ENCODE results near the gene PLXNA4. TPM values are rescaled to one million over a fixed set of nuclear protein-coding genes. Genes with fewer than 3 reads are reported as not detected.

The PLXNA4 gene
- total RNA-seq, 2 donors from 2014 or later, result 24.0 to 42.7 TPM

- no peaks in the 10 kb centered on the region for H3K27me3 ChIP-seq (ENCODE audit: control insufficient read depth, insufficient read depth, low read length, poor library complexity, severe bottlenecking)
- Mint-ChIP-seq H3K27ac (no peak overlapping the region), H3K4me1 (peaks cover 13% of the 10 kb centered on the region), H3K36me3 (ENCODE audit: low read depth) (peaks cover 45% of the 10 kb centered on the region), H3K27me3 (ENCODE audit: insufficient read depth) (no peaks in the 10 kb centered on the region), H3K9me3 (peaks cover 22% of the 10 kb centered on the region), H3K4me3 (no peak overlapping the region)
- peaks cover 48% of the 10 kb centered on the region for H3K36me3 ChIP-seq (ENCODE audit: control insufficient read depth, insufficient read depth, low read length)
- H3K9ac ChIP-seq (ENCODE audit: extremely low read depth, low read length, poor library complexity, severe bottlenecking), result no peak overlapping the region
- no peak overlapping the region for H3K4me3 ChIP-seq (ENCODE audit: low read length)
- no peak overlapping the region for H3K27ac ChIP-seq (ENCODE audit: low read depth, low read length)
- H3K9me3 ChIP-seq (ENCODE audit: control insufficient read depth, low read length), result peaks cover 25% of the 10 kb centered on the region
- peaks cover 4% of the 10 kb centered on the region for H3K4me1 ChIP-seq (ENCODE audit: control insufficient read depth, insufficient read depth, low read length)
- no peak for DNase-seq
- TF ChIP-seq, protein P1, sequence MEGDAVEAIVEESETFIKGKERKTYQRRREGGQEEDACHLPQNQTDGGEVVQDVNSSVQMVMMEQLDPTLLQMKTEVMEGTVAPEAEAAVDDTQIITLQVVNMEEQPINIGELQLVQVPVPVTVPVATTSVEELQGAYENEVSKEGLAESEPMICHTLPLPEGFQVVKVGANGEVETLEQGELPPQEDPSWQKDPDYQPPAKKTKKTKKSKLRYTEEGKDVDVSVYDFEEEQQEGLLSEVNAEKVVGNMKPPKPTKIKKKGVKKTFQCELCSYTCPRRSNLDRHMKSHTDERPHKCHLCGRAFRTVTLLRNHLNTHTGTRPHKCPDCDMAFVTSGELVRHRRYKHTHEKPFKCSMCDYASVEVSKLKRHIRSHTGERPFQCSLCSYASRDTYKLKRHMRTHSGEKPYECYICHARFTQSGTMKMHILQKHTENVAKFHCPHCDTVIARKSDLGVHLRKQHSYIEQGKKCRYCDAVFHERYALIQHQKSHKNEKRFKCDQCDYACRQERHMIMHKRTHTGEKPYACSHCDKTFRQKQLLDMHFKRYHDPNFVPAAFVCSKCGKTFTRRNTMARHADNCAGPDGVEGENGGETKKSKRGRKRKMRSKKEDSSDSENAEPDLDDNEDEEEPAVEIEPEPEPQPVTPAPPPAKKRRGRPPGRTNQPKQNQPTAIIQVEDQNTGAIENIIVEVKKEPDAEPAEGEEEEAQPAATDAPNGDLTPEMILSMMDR (conservative IDR thresholded peaks at IDR 0.05), result no peak
- WGBS, 2 experiments (ENCODE audit: insufficient coverage in 1 of 2, insufficient read length in 1 of 2), result 83 to 90% methylated on average over 4 of the region's 4 CpGs
Observed at GRCh38 chr7:132554446-132554845, 21.8 kb downstream of the PLXNA4 start.

DNA sequence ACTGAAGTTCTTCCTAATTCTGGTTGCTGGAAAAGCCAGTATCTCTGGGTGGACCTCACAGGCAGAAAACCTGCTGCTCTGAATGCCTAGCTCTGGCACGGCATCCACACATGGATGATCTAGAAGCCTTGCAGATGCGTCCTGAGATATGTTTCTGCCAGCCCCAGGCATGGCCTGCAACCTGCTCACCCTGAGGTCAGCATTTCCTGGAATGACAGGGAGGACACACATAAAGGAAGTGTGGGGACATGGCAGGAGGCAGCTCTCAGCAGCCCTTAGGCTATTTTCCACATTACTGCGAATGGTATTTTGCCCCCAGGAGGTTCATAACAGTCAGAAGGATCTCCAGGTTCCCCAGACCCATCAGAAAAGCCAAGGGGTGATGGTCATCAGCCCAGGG lies 23.2 kb downstream of the PLXNA4 start:
- Mint-ChIP-seq H3K4me3 (no peak overlapping the region), H3K27ac (no peak overlapping the region), H3K36me3 (ENCODE audit: low read depth) (peaks cover 45% of the 10 kb centered on the region), H3K9me3 (peaks cover 22% of the 10 kb centered on the region), H3K27me3 (ENCODE audit: insufficient read depth) (no peaks in the 10 kb centered on the region), H3K4me1 (peaks cover 4% of the 10 kb centered on the region)
- no peak overlapping the region for H3K4me3 ChIP-seq (ENCODE audit: low read length)
- no peak overlapping the region for H3K9ac ChIP-seq (ENCODE audit: extremely low read depth, low read length, poor library complexity, severe bottlenecking)
- TF ChIP-seq, protein P1 (conservative IDR thresholded peaks at IDR 0.05), result no peak
- no peak for DNase-seq
- peaks cover 25% of the 10 kb centered on the region for H3K9me3 ChIP-seq (ENCODE audit: control insufficient read depth, low read length)
- peaks cover 48% of the 10 kb centered on the region for H3K36me3 ChIP-seq (ENCODE audit: control insufficient read depth, insufficient read depth, low read length)
- no peak overlapping the region for H3K27ac ChIP-seq (ENCODE audit: low read depth, low read length)
- H3K27me3 ChIP-seq (ENCODE audit: control insufficient read depth, insufficient read depth, low read length, poor library complexity, severe bottlenecking), result no peaks in the 10 kb centered on the region
- H3K4me1 ChIP-seq (ENCODE audit: control insufficient read depth, insufficient read depth, low read length), result no peaks in the 10 kb centered on the region
- 92 to 96% methylated on average over 2 to 3 of the region's 3 CpGs for WGBS, 2 experiments (ENCODE audit: insufficient coverage in 1 of 2, insufficient read length in 1 of 2)

GRCh38 chr7:132551886-132552285 lies 24.4 kb downstream of the PLXNA4 start:
- Mint-ChIP-seq H3K27me3 (ENCODE audit: insufficient read depth) (no peaks in the 10 kb centered on the region), H3K9me3 (peaks cover 22% of the 10 kb centered on the region), H3K4me1 (peaks cover 14% of the 10 kb centered on the region), H3K4me3 (no peak overlapping the region), H3K27ac (no peak overlapping the region), H3K36me3 (ENCODE audit: low read depth) (peaks cover 43% of the 10 kb centered on the region)
- DNase-seq, result no peak
- H3K27me3 ChIP-seq (ENCODE audit: control insufficient read depth, insufficient read depth, low read length, poor library complexity, severe bottlenecking), result no peaks in the 10 kb centered on the region
- H3K4me1 ChIP-seq (ENCODE audit: control insufficient read depth, insufficient read depth, low read length), result no peaks in the 10 kb centered on the region
- peak overlapping the region; percentile 20 for H3K4me3 ChIP-seq (ENCODE audit: low read length)
- TF ChIP-seq, protein P1 (conservative IDR thresholded peaks at IDR 0.05), result no peak
- WGBS, 2 experiments (ENCODE audit: insufficient coverage in 1 of 2, insufficient read length in 1 of 2), result 78 to 83% methylated on average over 2 to 3 of the region's 3 CpGs
- H3K9me3 ChIP-seq (ENCODE audit: control insufficient read depth, low read length), result peaks cover 25% of the 10 kb centered on the region
- no peak overlapping the region for H3K9ac ChIP-seq (ENCODE audit: extremely low read depth, low read length, poor library complexity, severe bottlenecking)
- peaks cover 45% of the 10 kb centered on the region for H3K36me3 ChIP-seq (ENCODE audit: control insufficient read depth, insufficient read depth, low read length)
- H3K27ac ChIP-seq (ENCODE audit: low read depth, low read length), result no peak overlapping the region

Measured in endodermal cell (in vitro differentiated cells).